ENCODE measurements around the gene TENM4.

TENM4 gene

DNA sequence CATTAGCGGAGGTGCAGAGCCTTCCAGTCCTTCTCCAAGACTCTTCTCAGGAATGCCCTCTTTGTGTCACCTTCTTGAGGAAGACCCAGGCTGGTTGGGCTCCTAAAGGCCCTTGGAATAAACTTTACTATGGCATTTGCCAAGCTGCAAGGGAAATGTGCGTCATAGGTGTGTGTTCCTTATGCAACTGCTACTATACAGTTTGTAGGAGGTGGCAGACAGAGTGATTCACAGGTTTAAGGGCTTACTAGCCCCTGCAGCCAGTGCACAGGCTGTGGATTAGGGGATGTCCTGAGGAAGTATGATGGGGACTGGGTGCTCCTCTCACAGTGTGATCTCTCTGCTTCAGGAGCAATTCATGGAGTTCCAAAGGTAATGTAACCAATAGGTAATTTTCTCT is 74.6 kb downstream of the TENM4 start:
- no peak overlapping the region for H3K4me3 ChIP-seq (ENCODE audit: low read depth, low read length)
- H3K36me3 ChIP-seq (replicated peaks): no peaks in the 10 kb centered on the region
- DNase-seq: no peak
- no peaks in the 10 kb centered on the region for H3K27me3 ChIP-seq (replicated peaks)
- in situ Hi-C loops (cut with HindIII; ENCODE audit: low pct_ligation_motif_present, low sequenced_read_pairs): no loop called here
- TF ChIP-seq, protein P1, sequence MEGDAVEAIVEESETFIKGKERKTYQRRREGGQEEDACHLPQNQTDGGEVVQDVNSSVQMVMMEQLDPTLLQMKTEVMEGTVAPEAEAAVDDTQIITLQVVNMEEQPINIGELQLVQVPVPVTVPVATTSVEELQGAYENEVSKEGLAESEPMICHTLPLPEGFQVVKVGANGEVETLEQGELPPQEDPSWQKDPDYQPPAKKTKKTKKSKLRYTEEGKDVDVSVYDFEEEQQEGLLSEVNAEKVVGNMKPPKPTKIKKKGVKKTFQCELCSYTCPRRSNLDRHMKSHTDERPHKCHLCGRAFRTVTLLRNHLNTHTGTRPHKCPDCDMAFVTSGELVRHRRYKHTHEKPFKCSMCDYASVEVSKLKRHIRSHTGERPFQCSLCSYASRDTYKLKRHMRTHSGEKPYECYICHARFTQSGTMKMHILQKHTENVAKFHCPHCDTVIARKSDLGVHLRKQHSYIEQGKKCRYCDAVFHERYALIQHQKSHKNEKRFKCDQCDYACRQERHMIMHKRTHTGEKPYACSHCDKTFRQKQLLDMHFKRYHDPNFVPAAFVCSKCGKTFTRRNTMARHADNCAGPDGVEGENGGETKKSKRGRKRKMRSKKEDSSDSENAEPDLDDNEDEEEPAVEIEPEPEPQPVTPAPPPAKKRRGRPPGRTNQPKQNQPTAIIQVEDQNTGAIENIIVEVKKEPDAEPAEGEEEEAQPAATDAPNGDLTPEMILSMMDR (IDR thresholded peaks at IDR 0.05; ENCODE audit: low read depth, low read length, missing control alignments): no peak
- H3K27ac ChIP-seq: no peak overlapping the region

DNA sequence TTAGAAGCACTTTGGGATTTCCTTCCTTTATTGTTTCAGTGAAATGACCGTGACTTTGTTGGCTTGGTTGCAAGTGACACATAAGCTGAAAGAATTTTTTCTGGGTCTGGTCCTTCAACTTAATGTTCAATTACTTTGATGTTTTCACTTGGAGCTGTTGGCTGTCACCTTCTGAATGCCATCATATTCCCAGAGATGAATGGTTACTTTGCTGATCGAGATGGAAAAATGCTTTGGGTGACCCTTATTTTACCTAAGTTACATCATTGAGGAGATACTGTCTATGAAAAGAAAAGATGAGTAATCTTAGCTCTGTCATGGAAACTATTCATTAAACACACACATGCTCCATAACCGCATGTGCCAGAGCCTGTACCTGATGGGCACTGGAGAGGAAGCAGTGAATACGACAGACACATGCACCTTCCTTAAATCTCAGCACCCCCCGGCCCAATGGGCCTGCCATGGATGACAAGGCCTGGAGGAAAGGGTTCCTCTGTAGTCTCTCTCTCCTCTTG is 76.9 kb downstream of the TENM4 start:
- DNase-seq: no peak
- no peak overlapping the region for H3K27ac ChIP-seq
- H3K4me3 ChIP-seq (ENCODE audit: low read depth, low read length): no peak overlapping the region
- no peaks in the 10 kb centered on the region for H3K27me3 ChIP-seq (replicated peaks)
- TF ChIP-seq, protein P1 (IDR thresholded peaks at IDR 0.05; ENCODE audit: low read depth, low read length, missing control alignments): no peak
- no peaks in the 10 kb centered on the region for H3K36me3 ChIP-seq (replicated peaks)
- in situ Hi-C loops (cut with HindIII; ENCODE audit: low pct_ligation_motif_present, low sequenced_read_pairs): no loop called here

DNA sequence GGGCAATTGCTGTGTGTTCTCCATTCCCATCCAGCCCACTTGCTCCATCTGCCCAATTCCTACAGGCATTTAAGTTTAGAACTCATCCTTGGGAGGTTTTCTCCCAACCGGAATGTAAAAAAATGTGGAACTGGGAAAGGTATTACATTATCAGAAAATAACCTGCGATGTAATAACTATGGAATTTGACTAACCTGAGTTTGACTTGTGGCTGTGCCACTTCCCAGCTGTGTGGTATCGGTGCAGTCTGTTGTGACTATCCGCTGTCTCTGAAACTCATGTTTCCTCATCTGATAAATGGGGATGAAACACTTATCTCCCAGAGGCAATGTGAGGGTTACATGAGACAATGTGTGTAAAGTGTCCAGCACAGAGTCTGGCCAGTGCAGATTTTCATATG is 77.6 kb downstream of the TENM4 start:
- no peaks in the 10 kb centered on the region for H3K27me3 ChIP-seq (replicated peaks)
- in situ Hi-C loops (cut with HindIII; ENCODE audit: low pct_ligation_motif_present, low sequenced_read_pairs): no loop called here
- DNase-seq: no peak
- no peak overlapping the region for H3K4me3 ChIP-seq (ENCODE audit: low read depth, low read length)
- no peak overlapping the region for H3K27ac ChIP-seq
- TF ChIP-seq, protein P1 (IDR thresholded peaks at IDR 0.05; ENCODE audit: low read depth, low read length, missing control alignments): no peak
- no peaks in the 10 kb centered on the region for H3K36me3 ChIP-seq (replicated peaks)

DNA sequence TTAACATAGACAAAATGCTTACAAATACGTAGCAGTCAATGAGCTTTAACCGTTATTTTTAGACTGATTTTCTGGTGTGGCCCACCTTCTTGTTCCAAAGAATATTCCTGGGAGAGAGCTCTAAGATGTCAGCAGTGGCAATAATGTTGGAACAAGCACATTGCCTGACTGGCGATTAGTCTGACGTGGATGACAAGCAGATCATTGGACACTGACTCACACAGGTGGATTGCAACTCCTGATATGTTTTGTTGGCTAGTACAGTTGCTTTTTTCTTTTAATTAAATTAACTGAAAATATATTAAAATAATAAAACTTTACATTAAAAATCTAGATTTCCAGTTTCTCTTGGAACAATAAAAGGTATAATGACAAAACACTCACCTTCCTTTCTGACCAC is 78.0 kb downstream of the TENM4 start:
- TF ChIP-seq, protein P1 (IDR thresholded peaks at IDR 0.05; ENCODE audit: low read depth, low read length, missing control alignments): no peak
- no peaks in the 10 kb centered on the region for H3K27me3 ChIP-seq (replicated peaks)
- H3K27ac ChIP-seq: no peak overlapping the region
- in situ Hi-C loops (cut with HindIII; ENCODE audit: low pct_ligation_motif_present, low sequenced_read_pairs): no loop called here
- no peaks in the 10 kb centered on the region for H3K36me3 ChIP-seq (replicated peaks)
- no peak for DNase-seq
- H3K4me3 ChIP-seq (ENCODE audit: low read depth, low read length): no peak overlapping the region

DNA sequence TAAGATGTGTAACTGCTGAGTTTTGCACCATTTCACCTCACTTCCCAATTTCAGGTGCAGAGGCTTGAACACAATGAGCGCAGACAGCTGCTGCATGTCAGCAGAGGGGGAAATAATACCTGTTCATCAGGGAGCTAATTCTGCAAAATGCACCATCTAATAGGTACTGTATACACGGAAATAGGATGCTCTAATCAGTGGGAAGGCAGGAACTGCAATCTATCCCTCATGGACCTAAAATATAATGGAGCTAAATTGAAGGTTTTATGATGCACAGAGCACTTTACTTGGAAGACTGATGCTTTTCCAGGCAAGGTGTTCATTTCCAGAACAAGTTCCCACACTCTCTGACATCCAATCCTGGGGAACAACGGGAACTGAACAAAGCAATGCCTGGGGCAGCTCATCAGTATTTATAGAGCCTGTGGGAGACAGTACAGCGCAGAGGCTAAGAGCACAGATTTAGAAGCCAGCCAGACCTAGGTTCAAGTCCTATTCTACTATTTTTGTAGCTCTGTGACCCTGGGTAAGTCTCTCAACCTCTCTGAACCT is 78.5 kb downstream of the TENM4 start:
- in situ Hi-C loops (cut with HindIII; ENCODE audit: low pct_ligation_motif_present, low sequenced_read_pairs): no loop called here
- no peak overlapping the region for H3K27ac ChIP-seq
- no peak overlapping the region for H3K4me3 ChIP-seq (ENCODE audit: low read depth, low read length)
- no peak for DNase-seq
- TF ChIP-seq, protein P1 (IDR thresholded peaks at IDR 0.05; ENCODE audit: low read depth, low read length, missing control alignments): no peak
- H3K36me3 ChIP-seq (replicated peaks): no peaks in the 10 kb centered on the region
- no peaks in the 10 kb centered on the region for H3K27me3 ChIP-seq (replicated peaks)

DNA sequence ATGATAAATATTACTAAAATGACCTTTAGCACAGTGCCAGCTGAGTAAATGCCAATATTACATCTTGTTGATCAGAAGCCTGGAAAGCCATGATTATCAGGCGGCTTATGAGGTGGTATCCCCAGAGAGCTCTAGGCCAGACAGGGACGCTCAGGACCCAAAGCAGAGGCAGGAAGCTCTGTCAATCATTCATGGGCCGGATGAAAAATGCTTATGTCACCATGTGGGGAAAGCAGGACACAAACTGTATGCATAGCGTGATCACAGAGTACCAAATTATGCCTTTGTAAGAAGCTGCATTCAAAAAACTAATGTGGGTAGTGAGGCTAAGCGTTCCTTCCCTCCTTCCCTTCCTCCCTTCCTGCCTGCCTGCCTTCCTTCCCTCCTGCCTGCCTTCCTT is 82.6 kb downstream of the TENM4 start:
- H3K27ac ChIP-seq: no peak overlapping the region
- TF ChIP-seq, protein P1 (IDR thresholded peaks at IDR 0.05; ENCODE audit: low read depth, low read length, missing control alignments): no peak
- in situ Hi-C loops (cut with HindIII; ENCODE audit: low pct_ligation_motif_present, low sequenced_read_pairs): no loop called here
- DNase-seq: no peak
- H3K4me3 ChIP-seq (ENCODE audit: low read depth, low read length): no peak overlapping the region
- no peaks in the 10 kb centered on the region for H3K36me3 ChIP-seq (replicated peaks)
- no peaks in the 10 kb centered on the region for H3K27me3 ChIP-seq (replicated peaks)

Data from brain microvascular endothelial cell (primary cell).